GM12878 (cell line): Measurements from ENCODE around the gene CLASRP. TPM values are rescaled to one million over a fixed set of nuclear protein-coding genes. Genes with fewer than 3 reads are reported as not detected.
A peak's percentile ranks its signal among the peaks of the same experiment; 100 is the strongest.

ENCODE experiments used
- BCL3 ChIP-seq: IDR thresholded peaks from 2 replicates; pipeline ENCODE4 v1.6.1; 2011; ENCODE audit warnings: borderline replicate concordance, low read depth, mild to moderate bottlenecking, moderate library complexity, low read length; ENCODE audit not compliant: insufficient read depth, poor library complexity, severe bottlenecking
- BHLHE40 ChIP-seq, 2 experiments: fragments of 450-650 bp in 1 of 2; IDR thresholded peaks; 2 replicates each; pipeline ENCODE4 v1.6.1; 2011 to 2017; ENCODE audit warnings: low read depth in 2 of 2, borderline replicate concordance in 1 of 2, improper control_type of control experiment in 1 of 2, low read length in 1 of 2, mild to moderate bottlenecking in 1 of 2
- CHD4 ChIP-seq: fragments of 200-600 bp; sonication (generic); IDR thresholded peaks from 2 replicates; pipeline ENCODE4 v1.6.1; 2016; ENCODE audit warnings: mild to moderate bottlenecking
- E4F1 ChIP-seq: fragments of 450-650 bp; IDR thresholded peaks from 2 replicates; pipeline ENCODE4 v1.6.1; 2018; ENCODE audit warnings: borderline replicate concordance, mild to moderate bottlenecking; ENCODE audit not compliant: partially characterized antibody
- ETV6 ChIP-seq, 2 experiments: fragments of 450-650 bp in 1 of 2; IDR thresholded peaks in 1 of 2; conservative IDR thresholded peaks in 1 of 2; 2 replicates each; pipeline ENCODE4 v1.6.1; 2014; ENCODE audit warnings: antibody characterized with exemption in 1 of 2, borderline replicate concordance in 1 of 2, low read depth in 1 of 2, mild to moderate bottlenecking in 1 of 2, moderate library complexity in 1 of 2
- GABPA ChIP-seq: IDR thresholded peaks from 2 replicates; pipeline ENCODE4 v1.6.1; 2014; ENCODE audit warnings: antibody characterized with exemption, low read depth, mild to moderate bottlenecking, inconsistent platforms
- MEF2B ChIP-seq: fragments of 450-650 bp; IDR thresholded peaks from 2 replicates; pipeline ENCODE4 v1.6.1; 2018; ENCODE audit warnings: mild to moderate bottlenecking, moderate library complexity; ENCODE audit not compliant: partially characterized antibody, poor library complexity, severe bottlenecking
- NBN ChIP-seq: fragments of 450-650 bp; IDR thresholded peaks from 2 replicates; pipeline ENCODE4 v1.6.1; 2016
- NFXL1 ChIP-seq: fragments of 450-650 bp; IDR thresholded peaks from 2 replicates; pipeline ENCODE4 v1.6.1; 2017; ENCODE audit warnings: antibody characterized with exemption, mild to moderate bottlenecking, borderline replicate concordance
- NKRF ChIP-seq: fragments of 450-650 bp; conservative IDR thresholded peaks from 2 replicates; pipeline ENCODE4 v1.6.1; 2017; ENCODE audit warnings: mild to moderate bottlenecking, moderate library complexity
- NR2F1 ChIP-seq: fragments of 450-650 bp; conservative IDR thresholded peaks from 2 replicates; pipeline ENCODE4 v1.6.1; 2017; ENCODE audit warnings: mild to moderate bottlenecking
- PML ChIP-seq: IDR thresholded peaks from 2 replicates; pipeline ENCODE4 v1.6.1; 2012; ENCODE audit warnings: low read length, inconsistent platforms
- RAD21 ChIP-seq: IDR thresholded peaks from 2 replicates; pipeline ENCODE4 v1.6.1; 2011; ENCODE audit warnings: mild to moderate bottlenecking, low read depth, low read length, moderate library complexity; ENCODE audit not compliant: insufficient read depth
- RB1 ChIP-seq: fragments of 450-650 bp; formaldehyde crosslinking; IDR thresholded peaks from 2 replicates; pipeline ENCODE4 v1.6.1; 2017; ENCODE audit warnings: mild to moderate bottlenecking, borderline replicate concordance
- RBBP5 ChIP-seq: fragments of 200-600 bp; sonication (generic); conservative IDR thresholded peaks from 2 replicates; pipeline ENCODE4 v1.6.1; 2016
- RCOR1 ChIP-seq: conservative IDR thresholded peaks from 2 replicates; pipeline ENCODE4 v1.6.1; 2012; ENCODE audit warnings: low read depth, low read length, improper control_type of control experiment
- SMAD1 ChIP-seq: fragments of 450-650 bp; IDR thresholded peaks from 2 replicates; pipeline ENCODE4 v1.6.1; 2018; ENCODE audit warnings: mild to moderate bottlenecking, low read depth; ENCODE audit not compliant: partially characterized antibody
- SMARCA5 ChIP-seq: fragments of 450-650 bp; IDR thresholded peaks from 2 replicates; pipeline ENCODE4 v1.6.1; 2017; ENCODE audit warnings: mild to moderate bottlenecking
- SMC3 ChIP-seq: IDR thresholded peaks from 2 replicates; pipeline ENCODE4 v1.6.1; 2011; ENCODE audit warnings: low read length, improper control_type of control experiment, borderline replicate concordance
- SUZ12 ChIP-seq: fragments of 200-600 bp; sonication (generic); IDR thresholded peaks from one replicate; pipeline ENCODE4 v1.6.1; 2018; ENCODE audit warnings: antibody characterized with exemption, mild to moderate bottlenecking; ENCODE audit not compliant: unreplicated experiment
- TAF1 ChIP-seq: IDR thresholded peaks from 2 replicates; pipeline ENCODE4 v1.6.1; 2011; ENCODE audit warnings: mild to moderate bottlenecking, low read depth, low read length, borderline replicate concordance
- TBL1XR1 ChIP-seq: IDR thresholded peaks from 2 replicates; pipeline ENCODE4 v1.6.1; 2012; ENCODE audit warnings: low read depth, low read length, improper control_type of control experiment
- TCF3 ChIP-seq: IDR thresholded peaks from 2 replicates; pipeline ENCODE4 v1.6.1; 2012; ENCODE audit warnings: low read depth, mild to moderate bottlenecking, low read length, borderline replicate concordance; ENCODE audit not compliant: insufficient read depth
- polyA plus RNA-seq, 11 experiments: library from polyadenylated mRNA; depleted of rRNA in 4 of 11; unstranded in 6 of 11; stranded (reverse) in 5 of 11; fragments of >200 nt; fragmentation: Nextera tagmentation in 4 of 11; fragmentation: Illumina TruSeq in 1 of 11; extraction: Ambion mirVana in 4 of 11; extraction: Trizol in 1 of 11; gene quantifications; 1 replicate in 1 of 11; 2 replicates in 10 of 11; pipeline versions ENCODE4 v1.2.1 to v1.2.3, GENCODE V29; 2011 to 2016; ENCODE audit warnings: inconsistent platforms in 2 of 11, missing spikeins in 2 of 11, low read depth in 1 of 11
- total RNA-seq, 4 experiments: library from RNA; depleted of rRNA in 3 of 4; stranded (reverse); fragments of >200 nt in 3 of 4; fragmentation: Illumina TruSeq in 1 of 4; extraction: Trizol in 1 of 4; gene quantifications; 2 replicates each; pipeline versions ENCODE4 v1.2.1 to v1.2.3, GENCODE V29; 2013 to 2021

CLASRP gene
- total and polyA plus RNA-seq, 10 of the 15 experiments (the other 5 are each of a cell fraction or from before 2014, with no cell fraction given) = 0.68 to 75.8 (median 30.2) TPM

GRCh38 chr19:45038931-45039893 lies at the start of gene CLASRP (continued):
- TF ChIP-seq NKRF (peak; percentile 88), BCL3 (no peak), TBL1XR1 (no peak), NFXL1 (no peak), RCOR1 (no peak), RB1 (peak; percentile 68; the same call in 1 of the 2 replicates), SUZ12 (no peak), MEF2B (no peak), E4F1 (no peak), SMC3 (no peak), RBBP5 (no peak), ETV6 (conservative IDR thresholded peaks at IDR 0.05 in 1 of 2, IDR thresholded peaks at IDR 0.05 in 1 of 2; ENCODE audit: borderline replicate concordance in 1 of 2, low read depth in 1 of 2) (no peak), PML (peak; percentile 92), GABPA (peak; percentile 93), CHD4 (no peak), TCF3 (peak; percentile 70), RAD21 (no peak), NBN (peak; percentile 86; the same call in 1 of the 2 replicates), TAF1 (peak; percentile 92), SMAD1 (no peak), SMARCA5 (peak; percentile 72; the same call in 1 of the 2 replicates), NR2F1 (peak; percentile 55), BHLHE40 (IDR thresholded peaks at IDR 0.05; ENCODE audit: borderline replicate concordance in 1 of 2, low read depth in 2 of 2, low read length in 1 of 2) (peak in 1 of 2 experiments; percentile 66; a peak in 1 of 4 replicates)
